HEK293 (cell line): Measurements from ENCODE around the gene IFI30.
A peak's percentile ranks its signal among the peaks of the same experiment; 100 is the strongest.

ENCODE experiments used
- CTCF ChIA-PET: fragments of 350-600 bp; formaldehyde crosslinking; extraction: SDS; loops from one replicate; lab custom pipeline; 2021; ENCODE audit warnings: antibody characterized with exemption; lab: Yijun Ruan, JAX
- POLR2A ChIA-PET: fragments of 300-600 bp; formaldehyde crosslinking; extraction: SDS; loops from one replicate; lab custom pipeline; 2020; ENCODE audit warnings: antibody characterized with exemption, inconsistent platforms; lab: Yijun Ruan, JAX
- H3K27ac ChIP-seq: fragments of 200-500 bp; sonication (Bioruptor generic); 2 replicates; pipeline ENCODE4 v1.5.1; 2014; ENCODE audit warnings: low read depth, low read length, control low read depth, inconsistent platforms; ENCODE audit errors: extremely low read depth
- H3K36me3 ChIP-seq, 2 experiments: fragments of 200-500 bp in 1 of 2; sonication (Bioruptor generic) in 1 of 2; 1 replicate in 1 of 2; 2 replicates in 1 of 2; pipeline ENCODE4 v1.5.1; 2014 to 2017; ENCODE audit warnings: inconsistent platforms in 2 of 2, low read length in 2 of 2; ENCODE audit not compliant: control insufficient read depth in 2 of 2, insufficient read depth in 1 of 2
- H3K4me1 ChIP-seq: fragments of 200-500 bp; sonication (Bioruptor generic); 2 replicates; pipeline ENCODE4 v1.5.1; 2014; ENCODE audit warnings: mild to moderate bottlenecking, low read length, inconsistent platforms; ENCODE audit not compliant: control insufficient read depth, insufficient read depth
- H3K4me3 ChIP-seq: 2 replicates; pipeline ENCODE4 v1.5.1; 2011; ENCODE audit warnings: low read depth, mild to moderate bottlenecking, control low read depth, low read length, moderate library complexity
- H3K9me3 ChIP-seq: fragments of 200-500 bp; sonication (Bioruptor generic); 2 replicates; pipeline ENCODE4 v1.5.1; 2014; ENCODE audit warnings: low read depth, low read length, inconsistent platforms; ENCODE audit not compliant: control insufficient read depth, insufficient read depth
- CTCF ChIP-seq: fragments of 450-650 bp; formaldehyde crosslinking; IDR thresholded peaks from 2 replicates; pipeline ENCODE4 v1.5.1; 2016; ENCODE audit warnings: missing biosample characterization, missing genetic modification characterization
- GLIS2 ChIP-seq: fragments of 450-650 bp; formaldehyde crosslinking; IDR thresholded peaks from 2 replicates; pipeline ENCODE4 v1.5.1; 2016; ENCODE audit warnings: missing biosample characterization, missing genetic modification characterization
- HOXA7 ChIP-seq: sonication (generic); formaldehyde crosslinking; IDR thresholded peaks from 2 replicates; pipeline ENCODE4 v1.8.1; 2022; ENCODE audit warnings: missing genetic modification reagents, borderline replicate concordance
- KLF8 ChIP-seq: fragments of 450-650 bp; formaldehyde crosslinking; IDR thresholded peaks from 2 replicates; pipeline ENCODE4 v1.5.1; 2016; ENCODE audit warnings: missing biosample characterization, missing genetic modification characterization
- OSR2 ChIP-seq: fragments of 450-650 bp; formaldehyde crosslinking; IDR thresholded peaks from 2 replicates; pipeline ENCODE4 v1.5.1; 2016; ENCODE audit warnings: missing biosample characterization, missing genetic modification characterization
- OVOL3 ChIP-seq: fragments of 450-650 bp; formaldehyde crosslinking; IDR thresholded peaks from 2 replicates; pipeline ENCODE4 v1.5.1; 2016; ENCODE audit warnings: missing biosample characterization, missing genetic modification characterization
- ZFHX2 ChIP-seq: fragments of 450-650 bp; formaldehyde crosslinking; conservative IDR thresholded peaks from 2 replicates; pipeline ENCODE4 v1.5.1; 2016; ENCODE audit warnings: missing biosample characterization, missing genetic modification characterization
- ZNF174 ChIP-seq: fragments of 450-650 bp; formaldehyde crosslinking; IDR thresholded peaks from 2 replicates; pipeline ENCODE4 v1.5.0; 2017; ENCODE audit warnings: missing biosample characterization, mild to moderate bottlenecking, missing genetic modification characterization
- ZNF184 ChIP-seq: fragments of 450-650 bp; IDR thresholded peaks from 2 replicates; pipeline ENCODE4 v1.5.1; 2018; ENCODE audit warnings: missing biosample characterization, mild to moderate bottlenecking, missing genetic modification characterization
- ZNF221 ChIP-seq: fragments of 450-650 bp; formaldehyde crosslinking; IDR thresholded peaks from 2 replicates; pipeline ENCODE4 v1.5.1; 2017; ENCODE audit warnings: missing biosample characterization, missing genetic modification characterization, borderline replicate concordance
- ZNF266 ChIP-seq: fragments of 450-650 bp; formaldehyde crosslinking; IDR thresholded peaks from 2 replicates; pipeline ENCODE4 v1.5.1; 2016; ENCODE audit warnings: missing biosample characterization, missing genetic modification characterization, low read depth
- ZNF394 ChIP-seq: fragments of 450-650 bp; formaldehyde crosslinking; IDR thresholded peaks from 2 replicates; pipeline ENCODE4 v1.5.1; 2016; ENCODE audit warnings: missing biosample characterization, missing genetic modification characterization, mild to moderate bottlenecking, moderate library complexity, borderline replicate concordance
- ZNF529 ChIP-seq: fragments of 450-650 bp; formaldehyde crosslinking; IDR thresholded peaks from 2 replicates; pipeline ENCODE4 v1.5.1; 2017; ENCODE audit warnings: missing genetic modification characterization, missing biosample characterization; ENCODE audit not compliant: insufficient replicate concordance
- ZNF555 ChIP-seq: fragments of 450-650 bp; formaldehyde crosslinking; conservative IDR thresholded peaks from 2 replicates; pipeline ENCODE4 v1.5.1; 2017; ENCODE audit warnings: missing biosample characterization, mild to moderate bottlenecking, missing genetic modification characterization, inconsistent platforms
- ZNF654 ChIP-seq: fragments of 450-650 bp; formaldehyde crosslinking; IDR thresholded peaks from 2 replicates; pipeline ENCODE4 v1.5.1; 2016; ENCODE audit warnings: low read depth, missing biosample characterization, missing genetic modification characterization
- ZNF785 ChIP-seq: fragments of 450-650 bp; formaldehyde crosslinking; IDR thresholded peaks from 2 replicates; pipeline ENCODE4 v1.5.1; 2016; ENCODE audit warnings: missing biosample characterization, missing genetic modification characterization
- ZNF830 ChIP-seq: fragments of 450-650 bp; IDR thresholded peaks from 2 replicates; pipeline ENCODE4 v1.5.0; 2018; ENCODE audit warnings: missing biosample characterization, missing genetic modification characterization, low read depth, mild to moderate bottlenecking, moderate library complexity
- ZXDB ChIP-seq: fragments of 450-650 bp; formaldehyde crosslinking; IDR thresholded peaks from 2 replicates; pipeline ENCODE4 v1.5.1; 2016; ENCODE audit warnings: missing biosample characterization, missing genetic modification characterization
- TF ChIP-seq, protein P1 (sequence below): fragments of 450-650 bp; formaldehyde crosslinking; IDR thresholded peaks from 2 replicates; pipeline ENCODE4 v1.5.1; 2016; ENCODE audit warnings: missing biosample characterization, missing genetic modification characterization
- TF ChIP-seq, protein P2 (sequence below): sonication (generic); formaldehyde crosslinking; IDR thresholded peaks from 2 replicates; pipeline ENCODE4 v1.8.1; 2022; ENCODE audit warnings: mild to moderate bottlenecking, moderate library complexity, missing genetic modification reagents
- TF ChIP-seq, protein P3 (sequence below): fragments of 450-650 bp; formaldehyde crosslinking; IDR thresholded peaks from 2 replicates; pipeline ENCODE4 v1.5.1; 2016; ENCODE audit warnings: missing biosample characterization, missing genetic modification characterization, borderline replicate concordance

Gene IFI30

DNA sequence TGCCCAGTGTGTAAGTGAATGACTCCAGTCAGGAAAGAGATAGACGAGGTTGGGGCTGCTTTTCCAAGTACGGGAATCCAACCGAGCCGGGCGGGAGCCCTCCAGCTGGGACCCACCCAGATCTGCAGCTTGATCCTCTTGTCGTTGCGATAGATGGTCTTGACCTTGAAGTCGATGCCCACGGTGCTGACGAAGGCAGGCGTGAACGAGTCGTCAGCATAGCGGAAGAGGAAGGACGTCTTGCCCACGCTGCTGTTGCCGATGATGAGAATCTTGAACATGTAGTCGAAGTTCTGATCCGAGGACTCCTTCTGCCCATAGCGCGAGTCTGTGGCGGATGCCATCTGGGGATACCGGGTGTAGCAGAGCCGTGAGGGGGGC, 28.8 kb downstream of the IFI30 start (continued):
- TF ChIP-seq, protein P1, sequence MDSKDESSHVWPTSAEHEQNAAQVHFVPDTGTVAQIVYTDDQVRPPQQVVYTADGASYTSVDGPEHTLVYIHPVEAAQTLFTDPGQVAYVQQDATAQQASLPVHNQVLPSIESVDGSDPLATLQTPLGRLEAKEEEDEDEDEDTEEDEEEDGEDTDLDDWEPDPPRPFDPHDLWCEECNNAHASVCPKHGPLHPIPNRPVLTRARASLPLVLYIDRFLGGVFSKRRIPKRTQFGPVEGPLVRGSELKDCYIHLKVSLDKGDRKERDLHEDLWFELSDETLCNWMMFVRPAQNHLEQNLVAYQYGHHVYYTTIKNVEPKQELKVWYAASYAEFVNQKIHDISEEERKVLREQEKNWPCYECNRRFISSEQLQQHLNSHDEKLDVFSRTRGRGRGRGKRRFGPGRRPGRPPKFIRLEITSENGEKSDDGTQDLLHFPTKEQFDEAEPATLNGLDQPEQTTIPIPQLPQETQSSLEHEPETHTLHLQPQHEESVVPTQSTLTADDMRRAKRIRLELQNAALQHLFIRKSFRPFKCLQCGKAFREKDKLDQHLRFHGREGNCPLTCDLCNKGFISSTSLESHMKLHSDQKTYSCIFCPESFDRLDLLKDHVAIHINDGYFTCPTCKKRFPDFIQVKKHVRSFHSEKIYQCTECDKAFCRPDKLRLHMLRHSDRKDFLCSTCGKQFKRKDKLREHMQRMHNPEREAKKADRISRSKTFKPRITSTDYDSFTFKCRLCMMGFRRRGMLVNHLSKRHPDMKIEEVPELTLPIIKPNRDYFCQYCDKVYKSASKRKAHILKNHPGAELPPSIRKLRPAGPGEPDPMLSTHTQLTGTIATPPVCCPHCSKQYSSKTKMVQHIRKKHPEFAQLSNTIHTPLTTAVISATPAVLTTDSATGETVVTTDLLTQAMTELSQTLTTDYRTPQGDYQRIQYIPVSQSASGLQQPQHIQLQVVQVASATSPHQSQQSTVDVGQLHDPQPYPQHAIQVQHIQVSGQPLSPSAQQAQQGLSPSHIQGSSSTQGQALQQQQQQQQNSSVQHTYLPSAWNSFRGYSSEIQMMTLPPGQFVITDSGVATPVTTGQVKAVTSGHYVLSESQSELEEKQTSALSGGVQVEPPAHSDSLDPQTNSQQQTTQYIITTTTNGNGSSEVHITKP (tag by site-specific recombination), result no peak
- TF ChIP-seq HOXA7 (CRISPR knock-in tag) (no peak), ZNF830 (tag by site-specific recombination) (no peak), ZXDB (no peak)

DNA sequence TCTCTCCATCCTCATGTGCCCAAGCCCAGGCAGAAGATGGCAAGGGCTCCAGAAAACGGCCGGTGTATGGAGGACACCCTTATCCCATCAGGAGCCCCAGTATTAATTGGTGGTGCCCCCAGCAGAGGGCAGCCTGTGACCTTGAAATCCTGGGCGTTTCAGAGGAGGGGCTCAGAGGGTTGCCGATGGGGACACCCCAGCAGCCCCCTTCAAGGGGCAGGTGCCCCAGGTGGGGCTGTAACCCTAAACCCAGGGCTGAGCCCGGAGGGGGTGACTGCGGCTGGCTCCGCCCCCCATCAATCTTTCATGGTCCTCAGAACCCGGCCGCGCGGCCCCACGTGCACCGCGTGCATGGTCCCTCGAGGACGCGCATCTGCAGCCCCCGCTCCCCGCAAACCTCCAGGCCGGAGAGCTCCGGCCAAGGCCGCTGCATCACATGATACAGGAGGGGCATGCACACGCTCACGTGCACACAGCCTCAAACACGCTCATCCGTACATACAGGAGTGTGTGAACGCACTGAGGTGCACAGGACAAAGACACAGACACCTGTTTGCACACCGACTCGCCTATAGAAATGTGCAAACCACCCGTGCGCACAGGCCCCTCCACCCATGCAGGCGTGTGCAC, 29.3 kb downstream of the IFI30 start:
- peak overlapping the region; percentile 70 for H3K4me3 ChIP-seq
- CTCF ChIA-PET, result interaction anchor here (1.7 to 8.5 kb wide), 2 partner anchors 10 to 49 kb away, joined by 9 to 121 read pairs; partner anchors contain the start of gene MPV17L2
- POLR2A ChIA-PET, result interaction anchor here (0.6 to 3.1 kb wide), 3 partner anchors 10 to 245 kb away, joined by 4 to 30 read pairs (median 8); partner anchors contain the start of genes JUND and MPV17L2
- TF ChIP-seq, protein P2, sequence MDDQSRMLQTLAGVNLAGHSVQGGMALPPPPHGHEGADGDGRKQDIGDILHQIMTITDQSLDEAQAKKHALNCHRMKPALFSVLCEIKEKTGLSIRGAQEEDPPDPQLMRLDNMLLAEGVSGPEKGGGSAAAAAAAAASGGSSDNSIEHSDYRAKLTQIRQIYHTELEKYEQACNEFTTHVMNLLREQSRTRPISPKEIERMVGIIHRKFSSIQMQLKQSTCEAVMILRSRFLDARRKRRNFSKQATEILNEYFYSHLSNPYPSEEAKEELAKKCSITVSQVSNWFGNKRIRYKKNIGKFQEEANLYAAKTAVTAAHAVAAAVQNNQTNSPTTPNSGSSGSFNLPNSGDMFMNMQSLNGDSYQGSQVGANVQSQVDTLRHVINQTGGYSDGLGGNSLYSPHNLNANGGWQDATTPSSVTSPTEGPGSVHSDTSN (CRISPR knock-in tag), result no peak
- TF ChIP-seq CTCF (tag by site-specific recombination) (peak; percentile 23; the same call in 1 of the 2 replicates), ZFHX2 (no peak), GLIS2 (tag by site-specific recombination) (0 out of 2 replicates have a peak, but pooled peaks have one; percentile 16), ZNF266 (tag by site-specific recombination) (no peak), KLF8 (tag by site-specific recombination) (no peak), ZNF394 (tag by site-specific recombination) (no peak), ZNF529 (no peak), ZNF555 (tag by site-specific recombination) (no peak), ZNF654 (0 out of 2 replicates have a peak, but pooled peaks have one; percentile 6), ZNF785 (tag by site-specific recombination) (no peak), OVOL3 (tag by site-specific recombination) (no peak), ZNF174 (no peak), ZNF184 (tag by site-specific recombination) (no peak), ZNF221 (tag by site-specific recombination) (no peak), OSR2 (tag by site-specific recombination) (no peak)
- TF ChIP-seq, protein P3, sequence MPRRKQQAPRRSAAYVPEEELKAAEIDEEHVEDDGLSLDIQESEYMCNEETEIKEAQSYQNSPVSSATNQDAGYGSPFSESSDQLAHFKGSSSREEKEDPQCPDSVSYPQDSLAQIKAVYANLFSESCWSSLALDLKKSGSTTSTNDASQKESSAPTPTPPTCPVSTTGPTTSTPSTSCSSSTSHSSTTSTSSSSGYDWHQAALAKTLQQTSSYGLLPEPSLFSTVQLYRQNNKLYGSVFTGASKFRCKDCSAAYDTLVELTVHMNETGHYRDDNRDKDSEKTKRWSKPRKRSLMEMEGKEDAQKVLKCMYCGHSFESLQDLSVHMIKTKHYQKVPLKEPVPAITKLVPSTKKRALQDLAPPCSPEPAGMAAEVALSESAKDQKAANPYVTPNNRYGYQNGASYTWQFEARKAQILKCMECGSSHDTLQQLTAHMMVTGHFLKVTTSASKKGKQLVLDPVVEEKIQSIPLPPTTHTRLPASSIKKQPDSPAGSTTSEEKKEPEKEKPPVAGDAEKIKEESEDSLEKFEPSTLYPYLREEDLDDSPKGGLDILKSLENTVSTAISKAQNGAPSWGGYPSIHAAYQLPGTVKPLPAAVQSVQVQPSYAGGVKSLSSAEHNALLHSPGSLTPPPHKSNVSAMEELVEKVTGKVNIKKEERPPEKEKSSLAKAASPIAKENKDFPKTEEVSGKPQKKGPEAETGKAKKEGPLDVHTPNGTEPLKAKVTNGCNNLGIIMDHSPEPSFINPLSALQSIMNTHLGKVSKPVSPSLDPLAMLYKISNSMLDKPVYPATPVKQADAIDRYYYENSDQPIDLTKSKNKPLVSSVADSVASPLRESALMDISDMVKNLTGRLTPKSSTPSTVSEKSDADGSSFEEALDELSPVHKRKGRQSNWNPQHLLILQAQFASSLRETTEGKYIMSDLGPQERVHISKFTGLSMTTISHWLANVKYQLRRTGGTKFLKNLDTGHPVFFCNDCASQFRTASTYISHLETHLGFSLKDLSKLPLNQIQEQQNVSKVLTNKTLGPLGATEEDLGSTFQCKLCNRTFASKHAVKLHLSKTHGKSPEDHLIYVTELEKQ (tag by site-specific recombination), result no peak
- TF ChIP-seq, protein P1 (tag by site-specific recombination), result no peak

More for the DNA sequence above, 29.3 kb downstream of the IFI30 start:
- Histone ChIP-seq H3K4me1 (peaks cover 8% of the 10 kb centered on the region), H3K9me3 (no peaks in the 10 kb centered on the region), H3K27ac (no peak overlapping the region), H3K36me3 (peaks cover 4 to 17% of the 10 kb centered on the region in 2 experiments; a peak in 2 of 3 replicates)
